ENCODE data around the gene INHA. TPM values are rescaled to one million over a fixed set of nuclear protein-coding genes. Genes with fewer than 3 reads are reported as not detected.
A peak's percentile ranks its signal among the peaks of the same experiment; 100 is the strongest.

Gene INHA
- total and polyA plus RNA-seq, 7 donors: 0.31 to 0.46 (median 0.34) TPM; not detected in 3

DNA sequence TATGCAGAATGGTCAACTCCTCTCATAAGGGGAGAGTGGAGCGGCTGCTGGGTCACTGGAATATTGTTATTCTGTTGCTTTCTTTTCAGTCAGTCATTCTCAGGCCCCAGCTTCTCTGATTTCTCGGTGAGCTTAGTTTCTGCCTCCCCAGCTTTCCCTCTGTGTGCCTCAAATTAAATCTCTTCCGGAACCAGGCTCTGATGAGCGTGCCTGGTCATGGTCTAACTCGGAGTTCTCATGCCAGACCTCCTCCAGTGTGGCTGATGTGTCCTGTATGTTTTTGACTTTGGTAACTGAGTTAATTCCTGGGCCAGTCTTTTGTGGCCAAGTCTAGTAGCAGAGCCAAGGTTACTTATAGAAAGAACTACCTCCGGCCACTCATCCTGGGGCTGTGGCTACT lies 20.6 kb downstream of the INHA start:
- Histone ChIP-seq H3K27ac (no peak overlapping the region), H3K4me3 (no peak overlapping the region), H3K4me1 (peaks cover 0 to 10% (median 4%) of the 10 kb centered on the region in 4 donors), H3K36me3 (no peaks in the 10 kb centered on the region), H3K27me3 (no peaks in the 10 kb centered on the region), H3K9me3 (no peaks in the 10 kb centered on the region)
- 87 to 91% methylated on average over 6 of the region's 6 CpGs for WGBS, 2 donors
- DNase-seq: no peak
- TF ChIP-seq EP300 (IDR thresholded peaks at IDR 0.05) (no peak), POLR2A (IDR thresholded peaks at IDR 0.05) (no peak), POLR2AphosphoS5 (IDR thresholded peaks at IDR 0.05) (no peak)
- TF ChIP-seq, protein P1, sequence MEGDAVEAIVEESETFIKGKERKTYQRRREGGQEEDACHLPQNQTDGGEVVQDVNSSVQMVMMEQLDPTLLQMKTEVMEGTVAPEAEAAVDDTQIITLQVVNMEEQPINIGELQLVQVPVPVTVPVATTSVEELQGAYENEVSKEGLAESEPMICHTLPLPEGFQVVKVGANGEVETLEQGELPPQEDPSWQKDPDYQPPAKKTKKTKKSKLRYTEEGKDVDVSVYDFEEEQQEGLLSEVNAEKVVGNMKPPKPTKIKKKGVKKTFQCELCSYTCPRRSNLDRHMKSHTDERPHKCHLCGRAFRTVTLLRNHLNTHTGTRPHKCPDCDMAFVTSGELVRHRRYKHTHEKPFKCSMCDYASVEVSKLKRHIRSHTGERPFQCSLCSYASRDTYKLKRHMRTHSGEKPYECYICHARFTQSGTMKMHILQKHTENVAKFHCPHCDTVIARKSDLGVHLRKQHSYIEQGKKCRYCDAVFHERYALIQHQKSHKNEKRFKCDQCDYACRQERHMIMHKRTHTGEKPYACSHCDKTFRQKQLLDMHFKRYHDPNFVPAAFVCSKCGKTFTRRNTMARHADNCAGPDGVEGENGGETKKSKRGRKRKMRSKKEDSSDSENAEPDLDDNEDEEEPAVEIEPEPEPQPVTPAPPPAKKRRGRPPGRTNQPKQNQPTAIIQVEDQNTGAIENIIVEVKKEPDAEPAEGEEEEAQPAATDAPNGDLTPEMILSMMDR (IDR thresholded peaks at IDR 0.05): no peak
- intact Hi-C loops (cut with DNase I): no loop called here

DNA sequence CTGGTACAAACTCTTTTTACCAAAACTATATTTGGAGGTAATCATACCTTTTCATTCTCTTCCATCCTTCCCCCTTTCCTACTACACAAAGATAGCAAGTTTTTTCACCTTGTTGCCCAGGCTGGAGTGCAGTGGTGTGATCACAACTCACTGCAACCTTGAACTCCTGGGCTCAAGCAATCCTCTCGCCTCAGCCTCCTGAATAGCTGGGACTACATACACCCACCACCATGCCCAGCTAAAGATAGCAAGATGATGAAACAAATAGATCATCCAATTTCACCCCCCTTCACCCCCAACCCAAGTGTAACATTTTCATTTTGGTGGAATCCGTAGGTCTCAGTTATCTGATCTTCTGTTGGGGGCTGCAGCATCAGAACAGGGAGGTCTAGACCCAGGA lies 21.0 kb downstream of the INHA start:
- TF ChIP-seq POLR2AphosphoS5 (IDR thresholded peaks at IDR 0.05): no peak
- TF ChIP-seq POLR2A (IDR thresholded peaks at IDR 0.05): no peak
- TF ChIP-seq, protein P1 (IDR thresholded peaks at IDR 0.05): no peak
- no peak for TF ChIP-seq EP300 (IDR thresholded peaks at IDR 0.05)
- H3K27me3 ChIP-seq: no peaks in the 10 kb centered on the region
- WGBS, 2 donors: 84 to 91% methylated on average over 2 of the region's 2 CpGs
- DNase-seq: no peak
- no peak overlapping the region for H3K27ac ChIP-seq
- H3K9me3 ChIP-seq: no peaks in the 10 kb centered on the region
- intact Hi-C loops (cut with DNase I): no loop called here
- H3K4me1 ChIP-seq: peaks cover 0 to 12% (median 4%) of the 10 kb centered on the region in 4 donors
- H3K4me3 ChIP-seq: no peak overlapping the region
- H3K36me3 ChIP-seq: no peaks in the 10 kb centered on the region

DNA sequence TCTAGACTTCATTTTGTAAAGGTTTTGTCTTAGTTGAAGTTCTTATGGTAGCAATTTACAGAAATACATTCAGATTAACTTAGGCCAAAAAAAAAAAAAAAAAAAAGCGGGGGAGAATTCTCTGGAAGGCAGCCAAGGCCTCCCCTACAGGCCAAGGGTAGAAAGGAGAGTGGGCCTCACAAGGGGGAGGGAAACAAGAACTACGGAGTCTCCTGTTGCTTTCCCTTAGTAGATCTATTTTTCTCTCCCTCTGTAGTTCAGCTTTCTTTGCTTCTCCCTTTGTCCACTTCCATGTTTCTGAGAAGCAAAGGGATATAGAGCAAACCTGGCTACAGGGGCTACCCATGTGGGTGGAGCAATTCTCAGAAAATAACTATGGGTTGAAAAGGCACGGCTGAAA lies 23.1 kb downstream of the INHA start:
- 40 to 71% methylated on average over 3 of the region's 3 CpGs for WGBS, 2 donors
- no peak overlapping the region for H3K4me3 ChIP-seq
- H3K27ac ChIP-seq: peak overlapping the region in 1 of 4 donors; percentile 94
- TF ChIP-seq EP300 (IDR thresholded peaks at IDR 0.05) (no peak), POLR2A (IDR thresholded peaks at IDR 0.05) (no peak), POLR2AphosphoS5 (IDR thresholded peaks at IDR 0.05) (no peak)
- TF ChIP-seq, protein P1 (IDR thresholded peaks at IDR 0.05): no peak
- no peak for DNase-seq
- intact Hi-C loops (cut with DNase I): no loop called here
- no peaks in the 10 kb centered on the region for H3K27me3 ChIP-seq
- no peaks in the 10 kb centered on the region for H3K36me3 ChIP-seq
- peaks cover 0 to 20% (median 11%) of the 10 kb centered on the region in 4 donors for H3K4me1 ChIP-seq
- no peaks in the 10 kb centered on the region for H3K9me3 ChIP-seq

DNA sequence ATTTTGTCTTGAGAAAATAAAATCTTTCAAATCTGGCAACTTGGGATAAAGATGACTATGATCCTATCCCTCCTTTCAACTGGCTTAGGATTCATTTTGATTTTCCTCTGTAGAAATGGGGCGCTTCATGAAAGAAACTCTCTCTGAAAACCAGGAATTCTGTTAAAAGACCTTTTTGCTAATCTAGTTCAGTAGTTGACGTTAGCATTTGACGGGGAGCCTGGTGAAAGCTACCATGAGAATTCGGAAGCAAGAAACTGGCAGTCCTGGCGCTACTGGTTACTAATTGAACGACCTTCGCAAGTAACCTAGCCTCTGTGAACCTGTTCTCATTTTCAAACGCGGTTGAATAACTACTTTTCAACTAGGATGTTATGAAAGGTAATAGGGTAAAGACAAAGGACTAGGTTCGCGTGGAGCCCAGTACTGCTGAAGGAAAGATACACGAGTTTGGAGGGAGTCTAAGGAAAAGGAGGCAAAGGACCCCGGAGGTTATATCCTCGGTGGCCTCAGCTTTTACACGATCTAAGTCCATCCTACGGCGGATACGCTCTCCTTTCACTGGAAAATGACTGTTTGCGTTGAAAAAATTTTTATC lies 24.9 kb downstream of the INHA start:
- TF ChIP-seq POLR2AphosphoS5 (IDR thresholded peaks at IDR 0.05) (no peak), EP300 (IDR thresholded peaks at IDR 0.05) (no peak), POLR2A (IDR thresholded peaks at IDR 0.05) (no peak)
- TF ChIP-seq, protein P1 (IDR thresholded peaks at IDR 0.05): no peak
- peaks cover 0 to 13% (median 7%) of the 10 kb centered on the region in 4 donors for H3K36me3 ChIP-seq
- no peaks in the 10 kb centered on the region for H3K9me3 ChIP-seq
- intact Hi-C loops (cut with DNase I): loop anchor here (1.0 kb wide), 3 partner anchors 26 to 45 kb away; partner anchors contain the start of gene OBSL1
- H3K27ac ChIP-seq: peak overlapping the region; percentile 80 to 94 (median 92)
- H3K27me3 ChIP-seq: no peaks in the 10 kb centered on the region
- no peak for DNase-seq
- WGBS, 2 donors: 7 to 18% methylated on average over 19 of the region's 19 CpGs
- peaks cover 0 to 20% (median 11%) of the 10 kb centered on the region in 4 donors for H3K4me1 ChIP-seq
- H3K4me3 ChIP-seq: peak overlapping the region; percentile 66 to 76 (median 72)
